Ectodermal cell (in vitro differentiated cells): ENCODE data around the gene RPS6KC1. TPM values are rescaled to one million over a fixed set of nuclear protein-coding genes. Genes with fewer than 3 reads are reported as not detected.
A peak's percentile ranks its signal among the peaks of the same experiment; 100 is the strongest.
"Not testable (repeated sequence)": the region's sequence is repeated elsewhere in the genome, so short reads cannot be mapped to it uniquely, and the experiment has no call there.

ENCODE experiments used
- H3K27ac ChIP-seq: 2 replicates; pipeline ENCODE4 v1.7.0; 2013; ENCODE audit warnings: mild to moderate bottlenecking, low read depth, low read length; ENCODE audit not compliant: insufficient read depth, poor library complexity, severe bottlenecking
- H3K27me3 ChIP-seq: 2 replicates; pipeline ENCODE4 v1.7.0; 2013; ENCODE audit warnings: mild to moderate bottlenecking, low read length; ENCODE audit not compliant: insufficient read depth, control insufficient read depth, poor library complexity, severe bottlenecking
- H3K36me3 ChIP-seq: one replicate; pipeline ENCODE4 v1.7.0; 2013; ENCODE audit warnings: low read length; ENCODE audit not compliant: control insufficient read depth, insufficient read depth
- H3K4me1 ChIP-seq: one replicate; pipeline ENCODE4 v1.7.0; 2013; ENCODE audit warnings: low read length; ENCODE audit not compliant: control insufficient read depth, insufficient read depth
- H3K4me3 ChIP-seq: 2 replicates; pipeline ENCODE4 v1.7.0; 2013; ENCODE audit warnings: low read depth, low read length, control low read depth; ENCODE audit not compliant: insufficient read depth
- H3K9me3 ChIP-seq: 2 replicates; pipeline ENCODE4 v1.7.0; 2013; ENCODE audit warnings: mild to moderate bottlenecking, low read length, moderate library complexity; ENCODE audit not compliant: control insufficient read depth
- WGBS, 2 experiments: methylation state at CpG; one replicate each; pipeline ENCODE4 v1.1.7; 2013; ENCODE audit warnings: missing lambda C conversion rate in 2 of 2; 5-methylcytosine and 5-hydroxymethylcytosine counted together
- polyA plus RNA-seq, 4 experiments: library from polyadenylated mRNA; stranded (reverse); fragments of 50-300 nt; gene quantifications; one replicate each; pipeline ENCODE4 v1.2.3, GENCODE V29; 2013

RPS6KC1 gene
- polyA plus RNA-seq (2013, experiment 1 of 4) = 18.8 TPM
- polyA plus RNA-seq (2013, experiment 2 of 4) = 18.7 TPM
- 13.1 TPM for polyA plus RNA-seq (2013, experiment 3 of 4)
- polyA plus RNA-seq (2013, experiment 4 of 4) = 14.1 TPM

- Histone ChIP-seq H3K36me3 (no peaks in the 10 kb centered on the region), H3K27ac (no peak within 1 kb of the TSS), H3K4me3 (peak within 1 kb of the TSS; percentile 65), H3K4me1 (no peaks in the 10 kb centered on the region), H3K27me3 (no peaks in the 10 kb centered on the region), H3K9me3 (no peaks in the 10 kb centered on the region)
- 1% methylated on average over 42 of the region's 42 CpGs for WGBS, 2 experiments
These were observed at the start of gene RPS6KC1 for GRCh38 chr1:213051127-213051880. TSS of gene RPS6KC1 (plus strand) at chr1:213051241. CDS start at chr1:213051405, 164 bp downstream.

DNA sequence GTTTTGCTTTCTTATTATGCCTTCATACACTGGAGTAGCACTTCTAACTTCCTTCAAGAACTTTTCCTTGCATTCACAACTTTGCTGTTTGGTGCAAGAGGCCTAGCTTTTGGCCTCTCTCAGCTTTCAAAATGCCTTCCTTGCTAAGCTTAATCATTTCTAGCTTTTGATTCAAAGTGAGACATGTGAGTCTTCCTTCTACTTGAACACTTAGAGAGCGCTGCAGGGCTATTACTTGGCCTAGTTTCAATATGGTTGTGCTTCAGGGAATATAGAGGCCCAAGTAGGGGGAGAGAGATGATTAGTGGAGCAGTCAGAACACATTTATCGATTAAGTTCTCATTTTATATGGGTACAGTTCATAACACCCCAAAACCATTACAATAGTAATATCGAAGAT, 47.8 kb upstream of the RPS6KC1 start:
- Histone ChIP-seq H3K27ac (no peak overlapping the region), H3K27me3 (no peaks in the 10 kb centered on the region), H3K4me1 (no peaks in the 10 kb centered on the region), H3K36me3 (peaks cover 13% of the 10 kb centered on the region), H3K4me3 (no peak overlapping the region), H3K9me3 (no peaks in the 10 kb centered on the region)
- 89 to 91% methylated on average over 1 to 2 of the region's 3 CpGs for WGBS, 2 experiments

- H3K9me3 ChIP-seq = no peaks in the 10 kb centered on the region
- WGBS, 2 experiments = 98 to 100% methylated on average over 1 to 2 of the region's 2 CpGs
- peaks cover 12% of the 10 kb centered on the region for H3K36me3 ChIP-seq
These were observed 42.5 kb upstream of the RPS6KC1 start for GRCh38 chr1:213008564-213008963.

DNA sequence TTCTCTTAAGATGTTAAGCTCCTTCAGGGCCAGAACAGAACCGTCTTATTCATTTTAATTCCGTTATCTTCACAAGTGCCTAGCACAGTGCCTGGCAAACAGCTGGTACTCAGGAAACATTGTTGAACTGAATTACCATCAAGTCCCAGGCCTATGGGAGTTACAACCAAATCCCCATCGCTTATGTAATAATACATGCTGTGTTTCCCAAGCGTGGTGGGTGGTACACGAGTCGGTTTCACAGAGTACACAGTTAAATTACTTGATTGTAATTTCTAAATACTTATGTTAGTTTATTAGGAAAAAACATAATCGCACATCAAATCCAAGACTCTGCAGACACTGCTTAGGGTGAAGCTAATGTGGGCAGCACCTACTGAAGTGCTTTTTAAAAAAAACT, 36.4 kb upstream of the RPS6KC1 start:
- no peaks in the 10 kb centered on the region for H3K27me3 ChIP-seq
- peak overlapping the region; percentile 77 for H3K4me3 ChIP-seq
- H3K4me1 ChIP-seq = peaks cover 4% of the 10 kb centered on the region
- H3K36me3 ChIP-seq = no peaks in the 10 kb centered on the region
- peak overlapping the region; percentile 83 for H3K27ac ChIP-seq
- no peaks in the 10 kb centered on the region for H3K9me3 ChIP-seq
- WGBS, 2 experiments = 36 to 66% methylated on average over 3 to 7 of the region's 7 CpGs

More at GRCh38 chr1:213008564-213008963, 42.5 kb upstream of the RPS6KC1 start:
- Histone ChIP-seq H3K4me3 (no peak overlapping the region), H3K27ac (no peak overlapping the region), H3K4me1 (no peaks in the 10 kb centered on the region), H3K27me3 (no peaks in the 10 kb centered on the region)

- Histone ChIP-seq H3K4me3 (peak within 1 kb of the TSS; percentile 77), H3K27ac (peak within 1 kb of the TSS; percentile 83), H3K9me3 (no peaks in the 10 kb centered on the region), H3K36me3 (no peaks in the 10 kb centered on the region), H3K27me3 (no peaks in the 10 kb centered on the region), H3K4me1 (peaks cover 4% of the 10 kb centered on the region)
- 2% methylated on average over 62 to 63 of the region's 66 CpGs for WGBS, 2 experiments
These were observed 35.7 kb upstream of the RPS6KC1 start, which contains the start of gene ANGEL2 for GRCh38 chr1:213015099-213016050. TSS of gene ANGEL2 (minus strand) at chr1:213015867. CDS start at chr1:213015671, 196 bp downstream.

DNA sequence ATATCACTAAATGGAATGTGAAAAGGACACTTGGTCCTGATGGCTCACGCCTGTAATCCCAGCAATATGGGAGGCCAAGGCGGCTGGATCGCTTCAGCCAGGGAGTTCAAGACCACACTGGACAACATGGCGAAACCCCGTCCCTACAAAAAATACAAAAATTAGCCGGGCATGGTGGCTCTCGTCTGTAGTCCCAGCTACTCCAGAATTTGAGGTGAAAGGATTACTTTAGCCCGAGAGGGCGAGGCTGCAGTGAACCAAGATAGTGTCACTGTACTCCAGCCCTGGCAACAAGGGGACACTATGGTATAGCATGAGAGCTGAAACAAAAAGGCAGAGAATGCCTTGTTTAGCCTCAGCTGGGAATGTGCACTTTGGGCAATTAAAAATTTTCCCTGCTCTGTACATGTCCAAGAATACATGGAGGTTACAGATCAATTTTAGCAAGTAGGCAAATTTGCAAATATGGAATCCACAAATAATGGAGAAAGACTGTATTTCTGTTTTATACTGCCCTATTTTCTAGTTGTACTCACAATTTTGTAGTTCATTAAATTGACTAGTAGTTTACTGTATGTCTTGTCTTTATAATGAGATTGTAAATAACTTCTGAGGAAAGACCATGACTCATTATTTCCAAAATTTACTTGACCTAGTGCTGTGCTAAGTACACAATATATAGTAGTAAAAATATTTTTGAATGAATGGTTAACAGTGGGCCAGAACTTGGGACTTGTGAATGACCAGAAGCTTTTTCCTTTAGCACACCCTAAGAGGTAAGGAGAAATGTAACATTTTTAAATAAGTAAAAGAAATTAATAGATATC, 33.4 kb upstream of the RPS6KC1 start:
- Histone ChIP-seq H3K4me3 (no peak overlapping the region), H3K27ac (no peak overlapping the region), H3K27me3 (no peaks in the 10 kb centered on the region), H3K9me3 (no peaks in the 10 kb centered on the region), H3K36me3 (no peaks in the 10 kb centered on the region), H3K4me1 (peaks cover 4% of the 10 kb centered on the region)
- WGBS, 2 experiments = 90 to 91% methylated on average over 9 of the region's 9 CpGs

GRCh38 chr1:213019450-213019849, 31.6 kb upstream of the RPS6KC1 start:
- Histone ChIP-seq H3K36me3 (no peaks in the 10 kb centered on the region), H3K9me3 (no peaks in the 10 kb centered on the region), H3K27ac (no peak overlapping the region), H3K27me3 (no peaks in the 10 kb centered on the region), H3K4me3 (no peak overlapping the region), H3K4me1 (peaks cover 2% of the 10 kb centered on the region)
- 92 to 95% methylated on average over 3 to 4 of the region's 4 CpGs for WGBS, 2 experiments

DNA sequence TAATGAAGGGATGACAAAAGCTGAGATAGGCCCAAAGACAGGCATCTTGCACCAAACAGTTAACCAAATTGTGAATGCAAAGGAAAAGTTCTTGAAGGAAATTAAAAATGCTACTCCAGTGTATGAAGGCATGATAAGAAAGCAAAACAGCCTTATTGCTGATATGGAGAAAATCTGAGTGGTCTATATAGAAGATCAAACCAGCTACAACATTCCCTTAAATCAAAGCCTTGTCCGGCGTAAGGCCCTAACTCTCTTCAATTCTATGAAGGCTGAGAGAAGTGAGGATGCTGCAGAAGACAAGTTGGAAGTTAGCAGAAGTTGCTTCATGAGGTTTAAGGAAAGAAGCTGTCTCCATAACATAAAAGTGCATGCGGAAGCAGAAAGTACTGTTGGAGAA, 31.0 kb upstream of the RPS6KC1 start:
- Histone ChIP-seq H3K36me3 (no peaks in the 10 kb centered on the region), H3K27ac (no peak overlapping the region), H3K4me1 (no peaks in the 10 kb centered on the region), H3K27me3 (no peaks in the 10 kb centered on the region), H3K4me3 (no peak overlapping the region), H3K9me3 (no peaks in the 10 kb centered on the region)
- WGBS, 2 experiments = 93 to 97% methylated on average over 3 of the region's 3 CpGs

GRCh38 chr1:213027024-213027423, 24.0 kb upstream of the RPS6KC1 start:
- 95 to 97% methylated on average over 3 of the region's 3 CpGs for WGBS, 2 experiments
- H3K9me3 ChIP-seq, H3K27ac ChIP-seq, H3K27me3 ChIP-seq, H3K36me3 ChIP-seq, H3K4me1 ChIP-seq, H3K4me3 ChIP-seq: not testable (repeated sequence)
